MM.1S (cell line): ENCODE data around the gene IL1RAPL1.

Experiments used
- DNase-seq: peaks from one replicate; pipeline ENCODE4 v3.0.0-alpha.2; 2015
- H2AFZ ChIP-seq: fragments of 300-600 bp; sonication (generic); 2 replicates; pipeline ENCODE4 v1.6.0; 2016; ENCODE audit warnings: antibody characterized with exemption, low read length
- H3F3A ChIP-seq: fragments of 300-600 bp; sonication (generic); 2 replicates; pipeline ENCODE4 v1.6.1; 2016; ENCODE audit warnings: mild to moderate bottlenecking, antibody characterized with exemption, low read length, moderate library complexity, mixed read lengths; ENCODE audit not compliant: insufficient read depth
- H3K27ac ChIP-seq: fragments of 300-600 bp; sonication (generic); 2 replicates; pipeline ENCODE4 v1.5.1; 2016; ENCODE audit warnings: mild to moderate bottlenecking, low read length
- H3K27me3 ChIP-seq: fragments of 300-600 bp; sonication (generic); replicated peaks from 2 replicates; pipeline ENCODE4 v1.6.0; 2016; ENCODE audit warnings: low read length; ENCODE audit not compliant: insufficient read depth
- H3K36me3 ChIP-seq: fragments of 300-600 bp; sonication (generic); replicated peaks from 2 replicates; pipeline ENCODE4 v1.6.1; 2016; ENCODE audit warnings: mild to moderate bottlenecking, low read length, mixed read lengths; ENCODE audit not compliant: insufficient read depth
- H3K4me1 ChIP-seq: fragments of 300-600 bp; sonication (generic); 2 replicates; pipeline ENCODE4 v1.6.1; 2016; ENCODE audit warnings: low read length, mixed read lengths
- H3K4me2 ChIP-seq: fragments of 300-600 bp; sonication (generic); 2 replicates; pipeline ENCODE4 v1.6.0; 2016; ENCODE audit warnings: low read depth, low read length
- H3K4me3 ChIP-seq: fragments of 300-600 bp; sonication (generic); 2 replicates; pipeline ENCODE4 v1.5.1; 2016; ENCODE audit warnings: low read length, mixed read lengths
- H3K79me2 ChIP-seq: fragments of 300-600 bp; sonication (generic); 2 replicates; pipeline ENCODE4 v1.6.1; 2016; ENCODE audit warnings: mixed run types, low read length, mixed read lengths
- H3K9ac ChIP-seq: fragments of 300-600 bp; sonication (generic); 2 replicates; pipeline ENCODE4 v1.6.1; 2016; ENCODE audit warnings: low read length, mixed read lengths
- H3K9me2 ChIP-seq: fragments of 300-600 bp; sonication (generic); replicated peaks from 2 replicates; pipeline ENCODE4 v1.6.1; 2016; ENCODE audit warnings: mild to moderate bottlenecking, low read length, mixed read lengths; ENCODE audit not compliant: insufficient read depth
- H3K9me3 ChIP-seq: fragments of 300-600 bp; sonication (generic); replicated peaks from 2 replicates; pipeline ENCODE4 v1.6.1; 2016; ENCODE audit warnings: mild to moderate bottlenecking, low read length, mixed read lengths; ENCODE audit not compliant: insufficient read depth
- H4K20me1 ChIP-seq: fragments of 300-600 bp; sonication (generic); 2 replicates; pipeline ENCODE4 v1.6.1; 2016; ENCODE audit warnings: mild to moderate bottlenecking, low read length, moderate library complexity, mixed read lengths; ENCODE audit not compliant: insufficient read depth
- EZH2 ChIP-seq: fragments of 300-600 bp; sonication (generic); optimal IDR thresholded peaks from 2 replicates; pipeline ENCODE3; 2017; ENCODE audit warnings: low read depth, mild to moderate bottlenecking, antibody characterized with exemption, low read length, mixed read lengths
- EZH2phosphoT487 ChIP-seq: fragments of 300-600 bp; sonication (generic); IDR thresholded peaks from 2 replicates; pipeline ENCODE4 v1.6.1; 2018; ENCODE audit warnings: antibody characterized with exemption, low read length
- TF ChIP-seq, protein P1 (sequence below): fragments of 300-600 bp; sonication (generic); IDR thresholded peaks from 2 replicates; pipeline ENCODE4 v1.5.1; 2016; ENCODE audit warnings: antibody characterized with exemption, low read length, mixed read lengths

The IL1RAPL1 gene

DNA sequence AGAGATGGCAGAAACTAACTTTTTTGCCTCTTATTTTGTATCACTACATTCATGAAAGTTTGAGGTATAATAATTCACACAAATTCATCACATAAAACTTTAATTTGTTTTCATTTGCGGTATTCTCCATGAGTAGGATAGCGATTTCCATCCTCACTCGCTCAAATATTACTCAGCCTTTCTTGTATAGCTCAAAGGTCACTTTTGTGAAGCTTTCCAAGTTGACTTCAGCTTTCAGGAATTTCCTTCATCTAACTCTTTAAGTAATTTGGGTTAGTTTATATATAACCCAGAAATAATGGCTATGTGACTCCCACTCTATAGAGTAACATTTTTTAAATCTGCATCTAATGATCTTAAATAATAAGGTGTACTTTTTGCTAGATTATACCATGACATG is 314.4 kb downstream of the IL1RAPL1 start:
- no peak for TF ChIP-seq EZH2phosphoT487
- TF ChIP-seq EZH2, result no peak
- TF ChIP-seq, protein P1, sequence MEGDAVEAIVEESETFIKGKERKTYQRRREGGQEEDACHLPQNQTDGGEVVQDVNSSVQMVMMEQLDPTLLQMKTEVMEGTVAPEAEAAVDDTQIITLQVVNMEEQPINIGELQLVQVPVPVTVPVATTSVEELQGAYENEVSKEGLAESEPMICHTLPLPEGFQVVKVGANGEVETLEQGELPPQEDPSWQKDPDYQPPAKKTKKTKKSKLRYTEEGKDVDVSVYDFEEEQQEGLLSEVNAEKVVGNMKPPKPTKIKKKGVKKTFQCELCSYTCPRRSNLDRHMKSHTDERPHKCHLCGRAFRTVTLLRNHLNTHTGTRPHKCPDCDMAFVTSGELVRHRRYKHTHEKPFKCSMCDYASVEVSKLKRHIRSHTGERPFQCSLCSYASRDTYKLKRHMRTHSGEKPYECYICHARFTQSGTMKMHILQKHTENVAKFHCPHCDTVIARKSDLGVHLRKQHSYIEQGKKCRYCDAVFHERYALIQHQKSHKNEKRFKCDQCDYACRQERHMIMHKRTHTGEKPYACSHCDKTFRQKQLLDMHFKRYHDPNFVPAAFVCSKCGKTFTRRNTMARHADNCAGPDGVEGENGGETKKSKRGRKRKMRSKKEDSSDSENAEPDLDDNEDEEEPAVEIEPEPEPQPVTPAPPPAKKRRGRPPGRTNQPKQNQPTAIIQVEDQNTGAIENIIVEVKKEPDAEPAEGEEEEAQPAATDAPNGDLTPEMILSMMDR, result no peak
- H3K4me2 ChIP-seq, result no peak overlapping the region
- H3K4me3 ChIP-seq, result no peak overlapping the region
- H3K9ac ChIP-seq, result no peak overlapping the region
- no peaks in the 10 kb centered on the region for H3K27me3 ChIP-seq
- H3F3A ChIP-seq, result no peaks in the 10 kb centered on the region
- no peaks in the 10 kb centered on the region for H3K79me2 ChIP-seq
- no peak overlapping the region for H2AFZ ChIP-seq
- no peaks in the 10 kb centered on the region for H3K9me2 ChIP-seq
- no peaks in the 10 kb centered on the region for H4K20me1 ChIP-seq
- H3K36me3 ChIP-seq, result no peaks in the 10 kb centered on the region
- no peaks in the 10 kb centered on the region for H3K4me1 ChIP-seq
- H3K27ac ChIP-seq, result no peak overlapping the region
- H3K9me3 ChIP-seq, result no peaks in the 10 kb centered on the region
- no peak for DNase-seq

DNA sequence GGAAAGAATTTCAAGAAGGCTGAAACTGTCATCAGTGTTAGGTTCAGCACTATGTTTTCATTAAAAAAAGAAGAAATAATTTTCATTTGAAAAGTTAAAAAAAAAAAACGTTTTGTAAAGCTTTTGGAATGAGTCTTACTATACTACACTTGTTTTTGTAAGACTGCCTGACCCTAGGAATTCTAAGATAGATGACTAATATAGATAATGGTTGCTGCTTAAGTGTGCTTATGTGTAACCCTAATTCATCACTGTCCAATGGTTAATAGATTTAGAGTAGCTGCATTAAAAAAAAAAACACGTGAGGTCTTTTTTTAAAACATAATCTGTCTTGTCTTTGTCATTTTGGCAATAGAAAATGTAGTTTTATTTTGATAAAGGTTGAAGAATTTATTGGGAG is 323.2 kb downstream of the IL1RAPL1 start:
- Histone ChIP-seq H3K4me2 (no peak overlapping the region), H3K27me3 (no peaks in the 10 kb centered on the region), H3K9ac (no peak overlapping the region), H3K4me1 (no peaks in the 10 kb centered on the region), H3K27ac (no peak overlapping the region), H3F3A (no peaks in the 10 kb centered on the region), H4K20me1 (no peaks in the 10 kb centered on the region), H3K9me2 (no peaks in the 10 kb centered on the region), H2AFZ (no peak overlapping the region), H3K4me3 (no peak overlapping the region), H3K36me3 (no peaks in the 10 kb centered on the region), H3K79me2 (no peaks in the 10 kb centered on the region), H3K9me3 (no peaks in the 10 kb centered on the region)
- DNase-seq, result no peak
- TF ChIP-seq EZH2phosphoT487 (no peak), EZH2 (no peak)
- TF ChIP-seq, protein P1, result no peak

DNA sequence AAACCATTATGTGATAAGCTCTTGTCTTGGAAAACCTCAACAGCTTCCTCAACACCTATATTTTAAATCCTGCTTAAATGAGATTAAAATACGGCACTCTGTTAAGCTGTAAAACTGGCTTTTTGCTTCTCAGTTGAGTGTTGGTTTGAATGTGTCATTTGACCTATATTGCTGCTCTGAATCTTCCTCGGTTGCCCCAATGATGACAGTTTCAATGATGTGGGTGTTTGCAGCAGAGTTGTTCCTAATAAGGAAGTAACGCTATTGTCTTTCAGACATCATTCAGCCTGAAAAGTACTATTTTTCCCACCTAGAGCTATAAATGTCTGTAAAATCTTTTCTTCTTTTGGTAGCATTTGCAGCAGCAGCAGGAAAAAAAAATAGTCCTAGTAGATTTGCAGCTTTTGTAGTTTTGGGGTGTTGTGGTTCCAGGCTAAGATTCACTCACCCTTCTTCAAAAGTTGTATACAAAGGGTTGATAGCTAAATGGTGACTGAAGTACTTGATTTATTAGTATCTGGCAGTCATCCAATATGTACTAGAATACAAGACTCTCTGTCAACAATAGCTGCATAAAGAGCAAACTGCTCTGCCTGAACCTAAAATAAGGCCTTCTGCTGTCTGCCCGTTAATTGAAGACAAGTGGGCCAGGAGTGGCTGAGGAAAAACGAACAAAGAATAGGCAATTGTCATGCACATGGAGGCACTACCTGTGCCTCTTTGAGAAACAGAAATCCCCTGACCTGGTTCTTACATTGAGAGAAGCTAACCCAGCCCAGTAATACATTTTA is 333.1 kb downstream of the IL1RAPL1 start:
- H3K9me2 ChIP-seq, result no peaks in the 10 kb centered on the region

More for the DNA sequence above, 333.1 kb downstream of the IL1RAPL1 start:
- no peaks in the 10 kb centered on the region for H3K9me3 ChIP-seq
- no peaks in the 10 kb centered on the region for H3K36me3 ChIP-seq
- DNase-seq, result no peak
- no peaks in the 10 kb centered on the region for H3F3A ChIP-seq
- H3K4me3 ChIP-seq, result no peak overlapping the region
- no peak overlapping the region for H3K4me2 ChIP-seq
- H4K20me1 ChIP-seq, result no peaks in the 10 kb centered on the region
- H3K9ac ChIP-seq, result no peak overlapping the region
- H3K27me3 ChIP-seq, result no peaks in the 10 kb centered on the region
- H3K27ac ChIP-seq, result no peak overlapping the region
- TF ChIP-seq EZH2 (no peak), EZH2phosphoT487 (no peak)
- TF ChIP-seq, protein P1, result no peak
- H2AFZ ChIP-seq, result no peak overlapping the region
- no peaks in the 10 kb centered on the region for H3K4me1 ChIP-seq
- H3K79me2 ChIP-seq, result no peaks in the 10 kb centered on the region
